GM19452 (cell line): ENCODE data around the gene FOXK2.
A peak's percentile ranks its signal among the peaks of the same experiment; 100 is the strongest.
"Not testable (repeated sequence)": the region's sequence is repeated elsewhere in the genome, so short reads cannot be mapped to it uniquely, and the experiment has no call there.

Experiments
- ATAC-seq: cut with Tn5 transposase; IDR thresholded peaks from one replicate; pipeline ENCODE4 v1.9.1; 2021; ENCODE audit not compliant: unreplicated experiment

The FOXK2 gene

DNA sequence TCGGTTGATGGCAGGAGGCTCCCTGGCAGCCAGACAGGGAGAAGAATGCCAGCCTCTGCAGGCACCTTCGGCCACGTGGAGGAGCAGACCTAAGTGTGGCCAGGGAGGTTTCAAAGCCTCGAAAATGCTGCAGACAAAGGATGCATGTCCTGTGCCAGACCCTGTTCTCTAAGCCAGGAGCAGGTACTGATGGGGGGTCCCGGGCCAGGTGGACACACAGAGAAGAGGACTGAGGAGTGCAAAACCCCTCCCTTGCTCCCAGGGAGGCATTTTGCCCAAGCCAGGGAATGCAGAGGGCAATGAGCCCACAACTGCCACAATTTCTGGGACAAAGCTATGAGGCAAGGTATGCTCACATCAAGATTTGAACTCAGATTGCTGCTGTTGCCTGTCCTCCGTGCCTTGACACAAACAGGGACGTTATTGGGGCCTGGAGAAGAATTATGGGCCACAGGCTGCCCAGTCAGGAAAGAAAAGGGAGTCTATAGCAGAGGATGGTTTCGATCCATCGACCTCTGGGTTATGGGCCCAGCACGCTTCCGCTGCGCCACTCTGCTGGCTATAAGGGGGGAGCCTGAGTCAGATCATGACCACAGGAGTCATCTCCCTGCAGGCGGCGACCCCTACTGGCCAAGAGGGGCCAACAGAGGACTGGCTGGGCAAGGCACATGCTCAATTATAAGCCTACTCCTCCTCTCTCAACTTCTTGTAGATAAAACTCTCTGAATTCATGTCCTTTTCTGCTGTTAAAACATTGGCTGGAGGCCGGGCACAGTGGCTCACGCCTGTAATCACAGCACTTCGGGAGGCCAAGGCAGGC lies 25.1 kb upstream of the FOXK2 start:
- ATAC-seq = peak; percentile 47

DNA sequence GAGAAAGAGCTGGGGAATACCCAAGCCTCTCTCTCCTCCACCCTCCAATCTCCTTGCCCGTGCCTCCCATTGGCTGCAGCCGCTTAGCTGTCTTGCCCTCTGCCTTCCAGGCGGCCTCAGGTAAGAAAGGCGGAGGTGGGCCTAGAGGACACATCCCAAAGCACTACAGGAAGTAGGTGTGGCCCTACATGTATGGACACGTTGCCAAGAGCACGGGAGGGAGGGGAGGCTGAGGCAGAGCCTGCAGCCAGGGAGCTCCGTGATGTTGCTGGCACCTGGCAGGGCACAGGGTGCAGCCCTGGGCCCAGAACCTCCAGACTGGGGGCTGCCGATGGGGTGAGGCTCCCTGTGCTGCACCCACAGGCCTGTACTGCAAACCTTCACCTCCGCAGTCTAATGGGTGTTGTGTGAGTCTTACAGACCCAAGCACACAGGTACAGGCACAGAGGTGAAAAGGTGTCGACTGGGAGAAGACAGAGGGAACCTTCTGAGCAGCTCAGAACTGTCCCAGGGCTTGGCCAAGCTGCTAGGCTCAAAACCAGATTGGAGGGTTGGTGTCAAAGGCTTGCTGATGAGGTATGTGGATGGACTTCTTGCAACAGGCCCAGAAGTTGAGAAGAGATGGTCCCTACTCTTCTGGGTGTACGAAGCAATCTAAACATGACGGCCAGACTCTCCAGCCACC lies 23.5 kb upstream of the FOXK2 start:
- ATAC-seq = no peak

GRCh38 chr17:82496529-82497434 lies 22.8 kb upstream of the FOXK2 start:
- ATAC-seq = peak; percentile 58

DNA sequence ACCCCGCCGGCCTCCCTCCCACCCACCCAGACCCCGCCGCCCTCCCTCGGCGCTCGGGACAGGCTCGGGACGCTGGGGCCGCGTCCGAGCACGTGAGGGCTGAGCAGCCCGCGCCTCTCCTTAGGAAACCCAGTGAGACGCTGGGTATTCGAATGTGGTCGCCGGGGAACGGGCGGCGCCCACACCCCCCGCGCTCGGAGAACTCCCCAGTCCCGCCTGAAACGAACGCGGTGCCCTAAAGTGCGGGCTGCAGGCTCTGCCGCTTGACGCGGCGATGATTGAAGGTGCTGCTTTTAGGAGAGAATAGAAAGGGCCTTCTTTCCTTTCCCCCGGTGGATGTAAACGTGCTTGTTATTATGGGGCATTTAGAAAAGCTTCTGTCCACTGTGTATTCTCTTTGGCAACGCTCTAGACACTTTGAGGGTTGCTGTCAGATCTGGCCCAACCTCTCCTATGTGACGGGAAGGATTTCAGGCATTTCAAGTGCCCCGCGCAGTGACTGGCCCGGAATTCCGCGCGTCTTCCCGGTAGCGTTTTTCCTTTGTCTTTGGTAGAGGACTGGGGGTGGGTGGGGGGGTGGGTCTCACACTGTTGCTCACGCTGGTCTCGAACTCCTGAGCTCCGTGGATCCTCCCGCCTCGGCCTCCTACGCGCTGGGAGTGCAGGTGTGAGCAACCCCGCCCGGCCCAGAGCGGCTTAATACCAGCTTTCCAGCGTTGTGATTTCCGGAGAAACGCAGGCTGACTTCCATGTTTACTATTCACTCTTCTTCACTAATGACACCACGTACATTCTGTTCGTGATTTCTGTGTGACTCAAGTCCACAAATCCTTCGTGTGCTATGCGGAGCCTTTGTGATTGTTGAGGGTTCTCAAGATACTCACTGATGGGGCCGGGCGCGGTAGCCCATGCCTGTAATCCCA lies 21.8 kb upstream of the FOXK2 start:
- ATAC-seq = peak; percentile 23

- ATAC-seq = no peak
Observed at GRCh38 chr17:82502207-82502606, 17.3 kb upstream of the FOXK2 start.

DNA sequence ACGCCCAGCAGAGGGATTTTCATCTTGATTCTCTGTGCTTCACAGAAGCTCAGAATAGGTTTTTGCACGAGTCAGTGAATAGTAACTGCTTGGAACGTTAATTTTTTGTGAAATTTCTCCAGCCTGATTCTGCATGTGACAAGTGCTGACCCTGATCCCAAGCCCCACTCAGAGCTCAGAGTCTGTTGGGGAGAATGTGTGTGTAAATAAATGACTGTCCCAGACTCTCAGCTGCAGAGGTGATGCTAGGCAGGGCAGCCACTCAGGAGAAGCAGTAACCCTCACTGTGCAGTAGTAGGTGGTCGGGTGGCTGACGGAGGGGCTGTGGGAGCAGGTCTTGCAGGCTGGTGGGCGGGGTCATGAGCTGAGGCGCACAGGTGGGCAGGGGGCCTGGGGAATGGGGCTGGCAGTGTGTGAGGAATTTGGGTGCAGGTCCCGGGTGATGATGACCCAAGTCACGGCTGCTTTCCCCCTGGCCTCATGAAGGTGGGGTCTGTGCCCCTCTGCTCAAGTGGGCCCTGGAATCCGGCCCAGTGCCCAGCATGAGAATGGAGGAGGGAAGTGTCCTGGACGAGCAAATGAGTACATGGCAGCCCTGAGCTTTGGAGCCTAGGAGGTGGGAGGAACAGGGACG lies 16.3 kb upstream of the FOXK2 start:
- ATAC-seq = no peak

DNA sequence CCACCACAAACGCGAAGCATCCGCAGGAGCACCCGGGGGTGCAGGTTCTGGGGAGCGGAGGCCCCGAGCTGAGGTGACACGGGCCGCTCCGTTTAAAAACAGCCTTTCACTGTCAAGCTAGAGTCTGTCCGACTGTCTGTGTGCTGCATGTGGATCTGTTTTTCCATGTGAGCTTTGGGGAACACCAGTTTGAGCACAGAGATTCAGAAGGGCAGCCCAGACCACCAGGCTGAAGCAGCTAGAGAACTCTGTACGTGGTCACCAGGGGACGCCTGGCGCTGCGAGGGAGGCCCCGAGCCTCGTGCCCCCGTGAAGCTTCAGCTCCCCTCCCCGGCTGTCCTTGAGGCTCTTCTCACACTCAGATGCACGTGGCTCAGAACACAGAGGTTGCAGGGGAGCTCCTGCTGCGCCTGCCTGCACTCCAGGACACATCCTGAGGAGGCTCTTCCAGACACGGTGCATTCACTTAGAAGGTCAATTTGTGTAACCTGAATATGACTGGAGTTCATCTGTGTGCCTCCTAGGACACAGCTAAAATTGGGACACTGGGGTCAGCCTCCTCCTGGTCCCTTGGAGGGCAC lies 15.7 kb upstream of the FOXK2 start:
- ATAC-seq = no peak

GRCh38 chr17:82505296-82505695 lies 14.2 kb upstream of the FOXK2 start:
- ATAC-seq = no peak

GRCh38 chr17:82506402-82506801 lies 13.1 kb upstream of the FOXK2 start:
- peak; percentile 87 for ATAC-seq

DNA sequence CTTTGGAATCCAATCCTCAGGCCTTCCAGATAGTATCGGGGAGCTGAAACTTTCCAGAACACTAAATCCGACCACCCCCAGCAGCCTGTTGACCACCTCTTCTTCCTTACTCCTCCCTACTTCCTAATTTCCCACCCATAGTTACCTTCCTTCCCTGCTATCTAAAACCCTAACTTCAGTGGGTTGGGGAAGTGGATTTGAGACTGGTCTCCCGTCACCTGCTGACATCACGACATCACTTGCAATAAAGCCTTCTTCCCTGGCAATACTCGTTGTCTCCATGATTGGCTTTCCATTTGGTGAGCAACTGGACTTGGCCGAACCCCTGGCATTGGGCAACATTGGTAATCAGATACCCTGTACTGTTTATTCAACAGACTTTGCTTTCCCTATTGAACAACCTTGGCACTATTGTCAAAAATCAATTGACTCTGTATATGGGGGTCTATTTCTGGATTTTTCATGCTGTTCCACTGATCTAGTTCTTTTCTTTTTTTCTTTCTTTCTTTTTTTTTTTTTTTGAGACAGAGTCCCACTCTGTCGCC lies 11.8 kb upstream of the FOXK2 start:
- no peak for ATAC-seq

- not testable (repeated sequence) for ATAC-seq
Observed at GRCh38 chr17:82511642-82512041, 7.9 kb upstream of the FOXK2 start.

DNA sequence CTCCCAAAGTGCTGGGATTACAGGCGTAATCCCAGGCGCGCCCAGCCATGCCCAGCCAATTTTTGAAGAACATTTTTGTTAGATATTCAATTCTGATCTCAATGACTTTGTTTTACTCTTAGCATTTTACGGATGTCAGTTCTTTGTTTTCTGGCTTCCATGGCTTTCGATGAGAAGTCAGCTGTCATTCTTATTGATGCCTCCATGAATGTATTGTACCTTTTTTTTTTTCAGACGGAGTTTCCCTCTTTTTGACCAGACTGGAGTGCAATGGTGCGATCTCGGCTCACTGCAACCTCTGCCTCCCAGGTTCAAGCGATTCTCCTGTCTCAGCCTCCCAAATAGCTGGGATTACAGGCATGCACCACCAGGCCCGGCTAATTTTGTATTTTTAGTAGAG lies 5.7 kb upstream of the FOXK2 start:
- ATAC-seq = not testable (repeated sequence)

- no peak for ATAC-seq
Observed at GRCh38 chr17:82517230-82517865, 2.2 kb upstream of the FOXK2 start.

GRCh38 chr17:82519971-82520903 lies 705 bp downstream of the FOXK2 start:
- no peak for ATAC-seq

- no peak for ATAC-seq
Observed at GRCh38 chr17:82524540-82524939, 5.0 kb downstream of the FOXK2 start.

DNA sequence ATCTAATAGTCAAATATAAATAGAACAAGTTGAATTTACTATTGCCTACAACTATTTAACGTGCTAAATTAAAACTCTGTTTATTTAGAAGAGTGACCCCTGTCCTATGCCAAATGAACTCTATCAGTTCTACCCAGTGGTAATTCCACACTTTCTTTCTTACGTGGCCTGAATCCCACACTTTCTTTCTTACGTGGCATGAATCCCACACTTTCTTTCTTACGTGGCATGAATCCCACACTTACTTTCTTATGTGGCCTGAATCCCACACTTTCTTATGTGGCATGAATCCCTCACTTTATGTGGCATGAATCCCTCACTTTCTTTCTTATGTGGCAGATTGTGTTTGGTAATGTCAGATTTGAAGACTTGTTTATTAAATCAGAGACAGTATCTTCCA lies 6.2 kb downstream of the FOXK2 start:
- ATAC-seq = no peak

DNA sequence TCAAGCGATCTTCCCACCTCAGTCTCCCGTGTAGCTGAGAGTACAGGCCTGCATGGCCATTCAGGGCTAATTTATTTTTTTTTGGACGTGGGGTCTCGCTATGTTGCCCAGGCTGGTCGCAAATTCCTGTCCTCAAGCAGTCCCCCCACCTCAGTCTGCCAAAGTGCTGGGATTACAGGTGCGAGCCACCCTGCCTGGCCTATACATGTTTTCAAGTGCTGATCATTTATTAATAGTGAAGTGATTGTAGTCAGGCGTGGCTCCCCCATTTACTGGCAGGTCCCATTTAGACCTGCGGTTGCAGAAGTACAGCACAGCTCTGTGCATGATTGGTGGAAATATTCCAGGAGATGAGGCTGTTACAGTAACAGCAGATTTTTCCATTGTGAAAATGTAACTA lies 8.4 kb downstream of the FOXK2 start:
- no peak for ATAC-seq
